K562 (cell line): Measurements from ENCODE around the gene CHMP2A. TPM values are rescaled to one million over a fixed set of nuclear protein-coding genes. Genes with fewer than 3 reads are reported as not detected.

Source experiments
- BRCA1 ChIP-seq, 2 experiments: fragments of 450-650 bp in 1 of 2; sonication (generic) in 1 of 2; formaldehyde crosslinking in 1 of 2; IDR thresholded peaks; 2 replicates each; pipeline versions ENCODE4 v1.5.0 to v1.6.1; 2017 to 2020; ENCODE audit warnings: mild to moderate bottlenecking in 1 of 2, missing genetic modification reagents in 1 of 2
- CBFB ChIP-seq: sonication (generic); formaldehyde crosslinking; IDR thresholded peaks from 2 replicates; pipeline ENCODE4 v1.4.0; 2020; ENCODE audit warnings: mild to moderate bottlenecking, missing genetic modification reagents
- CBX8 ChIP-seq: fragments of 200-600 bp; sonication (generic); IDR thresholded peaks from 2 replicates; pipeline ENCODE4 v1.6.1; 2012; ENCODE audit warnings: borderline replicate concordance, mixed run types, low read depth, mild to moderate bottlenecking, moderate library complexity, mixed read lengths, low read length, control low read depth, inconsistent platforms; ENCODE audit not compliant: poor library complexity, severe bottlenecking; ENCODE audit errors: extremely low read depth
- DPF2 ChIP-seq: fragments of 450-650 bp; IDR thresholded peaks from 2 replicates; pipeline ENCODE4 v1.6.1; 2016
- ELF4 ChIP-seq: fragments of 450-650 bp; formaldehyde crosslinking; IDR thresholded peaks from 2 replicates; pipeline ENCODE4 v1.4.0; 2022; ENCODE audit warnings: missing genetic modification characterization
- GABPA ChIP-seq: fragments of 200-800 bp; sonication (Bioruptor generic); conservative IDR thresholded peaks from 2 replicates; pipeline ENCODE4 v1.6.1; 2016; ENCODE audit warnings: low read depth, missing genetic modification characterization, missing compliant biosample characterization
- GTF2A2 ChIP-seq: IDR thresholded peaks from 2 replicates; pipeline ENCODE4 v1.6.1; 2016; ENCODE audit warnings: mild to moderate bottlenecking, missing genetic modification characterization, missing compliant biosample characterization
- KAT8 ChIP-seq: fragments of 450-650 bp; IDR thresholded peaks from 2 replicates; pipeline ENCODE4 v1.6.1; 2016; ENCODE audit warnings: low read depth, mild to moderate bottlenecking
- MBD2 ChIP-seq: sonication (generic); IDR thresholded peaks from 2 replicates; pipeline ENCODE4 v1.6.1; 2016; ENCODE audit warnings: low read depth, borderline replicate concordance
- NKRF ChIP-seq: fragments of 450-650 bp; IDR thresholded peaks from 2 replicates; pipeline ENCODE4 v1.6.1; 2016; ENCODE audit warnings: borderline replicate concordance
- NR3C1 ChIP-seq: sonication (generic); formaldehyde crosslinking; IDR thresholded peaks from 2 replicates; pipeline ENCODE4 v1.8.1; 2022; ENCODE audit warnings: missing genetic modification reagents
- POLR2H ChIP-seq: IDR thresholded peaks from 2 replicates; pipeline ENCODE4 v1.6.1; 2016; ENCODE audit warnings: missing genetic modification characterization, low read depth, mild to moderate bottlenecking, control low read depth, missing compliant biosample characterization, moderate library complexity
- PTBP1 ChIP-seq: fragments of 200-400 bp; formaldehyde crosslinking; IDR thresholded peaks from 2 replicates; pipeline ENCODE4 v1.6.1; 2017; ENCODE audit warnings: low read depth, low read length
- SIRT6 ChIP-seq: IDR thresholded peaks from one replicate; pipeline ENCODE4 v1.6.1; 2012; ENCODE audit warnings: low read depth, mild to moderate bottlenecking, control low read depth, inconsistent platforms, low read length, moderate library complexity
- SMAD4 ChIP-seq: fragments of 250-450 bp; sonication (Bioruptor Pico); conservative IDR thresholded peaks from 2 replicates; pipeline ENCODE4 v1.8.0; 2021; ENCODE audit warnings: inconsistent platforms, mild to moderate bottlenecking, moderate library complexity
- STAT5B ChIP-seq: fragments of 250-450 bp; sonication (Bioruptor Pico); IDR thresholded peaks from 2 replicates; pipeline ENCODE4 v1.8.0; 2021; ENCODE audit warnings: mild to moderate bottlenecking, inconsistent platforms
- TRIM24 ChIP-seq, 2 experiments: fragments of 450-650 bp; IDR thresholded peaks; 2 replicates each; pipeline ENCODE4 v1.6.1; 2016
- U2AF1 ChIP-seq: fragments of 200-400 bp; formaldehyde crosslinking; optimal IDR thresholded peaks from 2 replicates; pipeline ENCODE3; 2017; ENCODE audit warnings: mild to moderate bottlenecking, low read depth, low read length, moderate library complexity
- ZBTB12 ChIP-seq: fragments of 250-450 bp; sonication (Bioruptor Pico); IDR thresholded peaks from 2 replicates; pipeline ENCODE4 v1.4.0; 2020
- ZBTB43 ChIP-seq: sonication (generic); formaldehyde crosslinking; IDR thresholded peaks from 2 replicates; pipeline ENCODE4 v1.8.0; 2023; ENCODE audit warnings: mild to moderate bottlenecking, missing genetic modification reagents
- ZNF253 ChIP-seq: fragments of 250-450 bp; sonication (Bioruptor Pico); conservative IDR thresholded peaks from 2 replicates; pipeline ENCODE4 v1.6.1; 2021; ENCODE audit warnings: mild to moderate bottlenecking
- ZNF324 ChIP-seq: fragments of 250-450 bp; sonication (Bioruptor Pico); IDR thresholded peaks from 2 replicates; pipeline ENCODE4 v1.4.0; 2020; ENCODE audit warnings: mild to moderate bottlenecking
- ZNF740 ChIP-seq, 3 experiments: fragments of 200-800 bp in 1 of 3; sonication (Bioruptor generic) in 1 of 3; sonication (generic) in 1 of 3; formaldehyde crosslinking in 1 of 3; IDR thresholded peaks; 2 replicates each; pipeline versions ENCODE4 v1.6.1 to v1.8.0; 2016 to 2022; ENCODE audit warnings: mild to moderate bottlenecking in 2 of 3, missing compliant biosample characterization in 2 of 3, missing genetic modification characterization in 2 of 3, missing genetic modification reagents in 1 of 3
- polyA plus RNA-seq, 8 experiments: library from polyadenylated mRNA; depleted of rRNA in 4 of 8; stranded (reverse) in 5 of 8; unstranded in 3 of 8; fragments of >200 nt; fragmentation: Nextera tagmentation in 2 of 8; fragmentation: Illumina TruSeq in 1 of 8; extraction: Ambion mirVana in 2 of 8; extraction: Trizol in 1 of 8; gene quantifications; 2 replicates each; pipeline versions ENCODE4 v1.2.1 to v1.2.3, GENCODE V29; 2011 to 2014; ENCODE audit warnings: inconsistent platforms in 1 of 8, missing spikeins in 1 of 8
- total RNA-seq, 7 experiments: library from RNA; depleted of rRNA in 6 of 7; stranded (reverse); fragments of >200 nt in 6 of 7; fragmentation: Illumina TruSeq in 2 of 7; extraction: Trizol in 2 of 7; gene quantifications; 2 replicates each; pipeline versions ENCODE4 v1.2.1 to v1.2.3, GENCODE V29; 2011 to 2021; ENCODE audit warnings: low replicate concordance in 1 of 7

The CHMP2A gene
- total and polyA plus RNA-seq, 9 of the 15 experiments (the other 6 are each of a cell fraction or from before 2014, with no cell fraction given): 57.6 to 159 (median 87.2) TPM

- TF ChIP-seq ZBTB43 (CRISPR knock-in tag) (peak; percentile 67; the same call in 1 of the 2 replicates), U2AF1 (no peak), ZBTB12 (CRISPR knock-in tag) (peak; percentile 93), ELF4 (peak; percentile 82), CBX8 (no peak), SMAD4 (peak; percentile 16), PTBP1 (no peak), NR3C1 (CRISPR knock-in tag) (no peak), GABPA (tag) (peak; percentile 94), TRIM24 (IDR thresholded peaks at IDR 0.05) (peak; percentile 35 to 76; a peak in 3 of 4 replicates), BRCA1 (IDR thresholded peaks at IDR 0.05) (no peak), BRCA1 (CRISPR knock-in tag; IDR thresholded peaks at IDR 0.05) (no peak), CBFB (CRISPR knock-in tag) (peak; percentile 90; the same call in 1 of the 2 replicates), ZNF740 (CRISPR knock-in tag; IDR thresholded peaks at IDR 0.05) (peak; percentile 89), ZNF740 (tag; IDR thresholded peaks at IDR 0.05) (no peak; a peak in 1 of 4 replicates), KAT8 (no peak), ZNF324 (no peak), DPF2 (peak; percentile 43; the same call in 1 of the 2 replicates), MBD2 (peak; percentile 82), POLR2H (tag) (no peak), NKRF (peak; percentile 38), GTF2A2 (tag) (no peak), SIRT6 (no peak), ZNF253 (no peak), STAT5B (no peak)
Observed at GRCh38 chr19:58572818-58573657, 18.1 kb upstream of the CHMP2A start, which contains the start of gene MZF1 (continued).
